T-helper 1 cell (primary cell): Measurements from ENCODE around the gene LSAMP.

Source experiments
- DNase-seq, 5 donors: peaks; one replicate each; pipeline ENCODE4 v3.0.0-alpha.2; 2012 to 2020

LSAMP gene

GRCh38 chr3:116155841-116156240 is 289.4 kb downstream of the LSAMP start:
- DNase-seq: no peak

GRCh38 chr3:116154389-116154788 is 290.9 kb downstream of the LSAMP start:
- no peak for DNase-seq

GRCh38 chr3:116153174-116153573 is 292.1 kb downstream of the LSAMP start:
- DNase-seq: no peak

- no peak for DNase-seq
Observed at GRCh38 chr3:116150655-116151167, 294.6 kb downstream of the LSAMP start.

GRCh38 chr3:116148881-116149851 is 296.1 kb downstream of the LSAMP start:
- DNase-seq: no peak

- no peak for DNase-seq
Observed at GRCh38 chr3:116145613-116146012, 299.7 kb downstream of the LSAMP start.

- DNase-seq: no peak
Observed at GRCh38 chr3:116141724-116142123, 303.6 kb downstream of the LSAMP start.

- DNase-seq: no peak
Observed at GRCh38 chr3:116140100-116140689, 305.1 kb downstream of the LSAMP start.

- no peak for DNase-seq
Observed at GRCh38 chr3:116139641-116140040, 305.6 kb downstream of the LSAMP start.

- no peak for DNase-seq
Observed at GRCh38 chr3:116135457-116136085, 309.7 kb downstream of the LSAMP start.

GRCh38 chr3:116129187-116129946 is 315.9 kb downstream of the LSAMP start:
- no peak for DNase-seq

GRCh38 chr3:116127464-116127863 is 317.8 kb downstream of the LSAMP start:
- DNase-seq: no peak

- DNase-seq: no peak
Observed at GRCh38 chr3:116124166-116124565, 321.1 kb downstream of the LSAMP start.

GRCh38 chr3:116118475-116119169 is 326.7 kb downstream of the LSAMP start:
- no peak for DNase-seq

GRCh38 chr3:116114586-116114985 is 330.7 kb downstream of the LSAMP start:
- DNase-seq: no peak

- no peak for DNase-seq
Observed at GRCh38 chr3:116112696-116113095, 332.6 kb downstream of the LSAMP start.

- DNase-seq: no peak
Observed at GRCh38 chr3:116111765-116112164, 333.5 kb downstream of the LSAMP start.

GRCh38 chr3:116103868-116104530 is 341.3 kb downstream of the LSAMP start:
- no peak for DNase-seq

- DNase-seq: no peak
Observed at GRCh38 chr3:116102037-116102436, 343.2 kb downstream of the LSAMP start.

- DNase-seq: no peak
Observed at GRCh38 chr3:116097226-116097625, 348.1 kb downstream of the LSAMP start.

GRCh38 chr3:116096631-116097030 is 348.7 kb downstream of the LSAMP start:
- no peak for DNase-seq
